Neuronal stem cell (in vitro differentiated cells): Measurements from ENCODE around the gene OTOG.
A peak's percentile ranks its signal among the peaks of the same experiment; 100 is the strongest.

Experiments used
- DNase-seq: peaks from one replicate; pipeline ENCODE4 v3.0.0-alpha.2; 2013; ENCODE audit warnings: low spot score
- H2AFZ ChIP-seq: one replicate; pipeline ENCODE4 v1.6.1; 2013; ENCODE audit warnings: mild to moderate bottlenecking, low read length, inconsistent platforms
- H2AK5ac ChIP-seq: 2 replicates; pipeline ENCODE4 v1.6.1; 2013; ENCODE audit warnings: low read depth, mild to moderate bottlenecking, inconsistent platforms, low read length, moderate library complexity, mixed read lengths
- H2BK120ac ChIP-seq: 2 replicates; pipeline ENCODE4 v1.6.1; 2013; ENCODE audit warnings: low read depth, mild to moderate bottlenecking, inconsistent platforms, low read length, moderate library complexity, mixed read lengths
- H2BK12ac ChIP-seq: one replicate; pipeline ENCODE4 v1.6.1; 2013; ENCODE audit warnings: low read length, inconsistent platforms
- H2BK15ac ChIP-seq: 2 replicates; pipeline ENCODE4 v1.6.1; 2013; ENCODE audit warnings: mild to moderate bottlenecking, low read length, inconsistent platforms, mixed read lengths
- H2BK5ac ChIP-seq: one replicate; pipeline ENCODE4 v1.6.1; 2013; ENCODE audit warnings: inconsistent platforms, mild to moderate bottlenecking, low read length, moderate library complexity
- H3K14ac ChIP-seq: one replicate; pipeline ENCODE4 v1.6.1; 2013; ENCODE audit warnings: low read length, inconsistent platforms
- H3K18ac ChIP-seq: 2 replicates; pipeline ENCODE4 v1.6.1; 2013; ENCODE audit warnings: low read length, inconsistent platforms
- H3K23ac ChIP-seq: 2 replicates; pipeline ENCODE4 v1.6.1; 2013; ENCODE audit warnings: low read depth, mild to moderate bottlenecking, mixed read lengths, low read length, inconsistent platforms; ENCODE audit not compliant: poor library complexity
- H3K27ac ChIP-seq: replicated peaks from 3 replicates; pipeline ENCODE4 v1.5.1; 2013; ENCODE audit warnings: low read length, inconsistent platforms
- H3K27me3 ChIP-seq, 3 experiments: 2 replicates each; pipeline ENCODE4 v1.6.1; 2013; ENCODE audit warnings: low read length in 3 of 3, mild to moderate bottlenecking in 2 of 3, inconsistent platforms in 1 of 3, low read depth in 1 of 3, mixed read lengths in 1 of 3, moderate library complexity in 1 of 3; ENCODE audit not compliant: control insufficient read depth in 3 of 3, insufficient read depth in 3 of 3
- H3K36me3 ChIP-seq, 2 donors: replicated peaks in 1 of 2; 2 replicates each; pipeline ENCODE4 v1.6.1; 2013; ENCODE audit warnings: low read length in 2 of 2; ENCODE audit not compliant: control insufficient read depth in 2 of 2, insufficient read depth in 2 of 2
- H3K4ac ChIP-seq: 2 replicates; pipeline ENCODE4 v1.6.1; 2013; ENCODE audit warnings: inconsistent platforms, mild to moderate bottlenecking, low read length, moderate library complexity
- H3K4me1 ChIP-seq, 2 donors: 1 replicate in 1 of 2; 2 replicates in 1 of 2; pipeline ENCODE4 v1.6.1; 2013; ENCODE audit warnings: low read length in 2 of 2, low read depth in 1 of 2; ENCODE audit not compliant: control insufficient read depth in 2 of 2, insufficient read depth in 1 of 2
- H3K4me2 ChIP-seq: one replicate; pipeline ENCODE4 v1.6.1; 2013; ENCODE audit warnings: mild to moderate bottlenecking, low read length, inconsistent platforms; ENCODE audit not compliant: insufficient read depth, poor library complexity, severe bottlenecking
- H3K4me3 ChIP-seq, 2 donors: 2 replicates each; pipeline ENCODE4 v1.5.1; 2013; ENCODE audit warnings: low read length in 2 of 2, mild to moderate bottlenecking in 2 of 2, inconsistent platforms in 1 of 2, moderate library complexity in 1 of 2
- H3K79me1 ChIP-seq: one replicate; pipeline ENCODE4 v1.6.1; 2013; ENCODE audit warnings: low read depth, mild to moderate bottlenecking, inconsistent platforms, low read length, moderate library complexity
- H3K9ac ChIP-seq: one replicate; pipeline ENCODE4 v1.6.1; 2013; ENCODE audit warnings: mild to moderate bottlenecking, low read depth, low read length, inconsistent platforms; ENCODE audit not compliant: poor library complexity
- H3K9me3 ChIP-seq, 2 donors: replicated peaks in 1 of 2; 2 replicates each; pipeline versions ENCODE3 to v1.6.1; 2013; ENCODE audit warnings: low read length in 2 of 2, mild to moderate bottlenecking in 2 of 2, inconsistent platforms in 1 of 2, low read depth in 1 of 2, mixed read lengths in 1 of 2, moderate library complexity in 1 of 2; ENCODE audit not compliant: control insufficient read depth in 2 of 2, insufficient read depth in 1 of 2
- H4K8ac ChIP-seq: one replicate; pipeline ENCODE4 v1.6.1; 2013; ENCODE audit warnings: low read depth, mild to moderate bottlenecking, inconsistent platforms, low read length, moderate library complexity
- H4K91ac ChIP-seq: one replicate; pipeline ENCODE4 v1.6.1; 2013; ENCODE audit warnings: low read length, low read depth, mild to moderate bottlenecking, inconsistent platforms; ENCODE audit not compliant: poor library complexity
- WGBS, 2 donors: extraction: QIAGEN DNeasy Blood & Tissue Kit; methylation state at CpG; one replicate each; pipeline ENCODE4 v1.1.7; 2013; ENCODE audit warnings: missing lambda C conversion rate in 2 of 2, mixed read lengths in 1 of 2; ENCODE audit not compliant: insufficient read length in 2 of 2, insufficient replicate concordance in 1 of 2; ENCODE audit errors: extremely low coverage in 2 of 2; 5-methylcytosine and 5-hydroxymethylcytosine counted together

The OTOG gene

DNA sequence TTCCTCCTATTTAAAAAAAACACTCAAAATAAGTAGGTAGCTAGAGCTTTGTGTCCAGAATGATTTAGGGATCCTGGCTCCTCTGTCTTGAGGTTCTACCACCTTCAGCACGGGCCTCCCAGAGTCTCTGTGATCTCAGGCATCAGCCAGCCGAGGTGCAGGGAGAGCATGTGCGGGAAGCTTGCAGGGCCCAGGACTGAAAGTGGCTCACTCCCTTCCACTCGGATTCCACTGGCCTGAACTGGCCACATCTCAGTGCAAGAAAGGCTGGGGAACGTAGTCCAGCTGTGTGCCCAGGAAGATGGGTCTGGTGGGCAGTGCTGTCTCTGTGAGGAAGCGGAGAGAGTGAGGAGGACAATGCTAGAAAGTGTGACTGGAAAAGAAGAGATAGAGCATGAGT, 104.0 kb downstream of the OTOG start:
- Histone ChIP-seq H3K4me3 (no peak overlapping the region), H4K91ac (no peak overlapping the region), H3K4me2 (no peak overlapping the region), H2BK120ac (no peak overlapping the region), H2AFZ (no peak overlapping the region), H2AK5ac (no peak overlapping the region), H4K8ac (no peak overlapping the region), H3K27ac (no peak overlapping the region), H3K4ac (no peak overlapping the region), H2BK5ac (no peak overlapping the region), H3K9ac (peak overlapping the region; percentile 0), H3K18ac (no peak overlapping the region), H3K23ac (no peak overlapping the region), H3K79me1 (peaks cover 2% of the 10 kb centered on the region), H2BK15ac (no peak overlapping the region), H3K27me3 (peaks cover 0 to 54% (median 2%) of the 10 kb centered on the region in 3 experiments), H3K14ac (no peak overlapping the region), H3K36me3 (no peaks in the 10 kb centered on the region), H3K9me3 (peaks cover 0 to 2% of the 10 kb centered on the region in 2 donors), H3K4me1 (no peaks in the 10 kb centered on the region), H2BK12ac (no peak overlapping the region)
- no peak for DNase-seq
- WGBS, 2 donors, result no CpG with 5 or more reads among the region's 6 CpGs

DNA sequence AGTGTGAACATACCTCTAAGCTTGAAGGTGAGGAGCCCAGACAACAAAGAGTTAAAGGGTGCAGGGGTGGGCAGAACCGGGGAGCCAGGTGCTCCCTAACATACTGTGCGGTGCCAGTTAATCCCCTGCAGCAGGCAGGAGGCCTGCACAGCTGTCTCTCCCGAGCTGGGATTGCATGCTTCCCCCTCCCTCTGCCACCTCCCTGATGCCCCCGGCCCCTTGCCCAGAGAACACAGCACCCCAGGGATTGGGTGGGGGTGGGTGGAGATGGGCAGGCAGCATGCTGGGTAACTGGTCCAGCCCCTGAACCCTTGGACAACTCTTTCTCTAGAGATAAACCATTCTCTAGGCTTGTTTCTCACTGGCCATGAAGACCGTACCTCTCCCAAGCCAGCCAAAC, 104.6 kb downstream of the OTOG start:
- no peak overlapping the region for H3K27ac ChIP-seq
- H2AFZ ChIP-seq, result no peak overlapping the region
- no peak overlapping the region for H3K18ac ChIP-seq
- H3K4me1 ChIP-seq, result no peaks in the 10 kb centered on the region
- no peaks in the 10 kb centered on the region for H3K36me3 ChIP-seq
- H3K4me3 ChIP-seq, result no peak overlapping the region
- H3K9me3 ChIP-seq, result peaks cover 0 to 2% of the 10 kb centered on the region in 2 donors
- WGBS, 2 donors, result no CpG with 5 or more reads among the region's 5 CpGs
- H4K8ac ChIP-seq, result no peak overlapping the region
- no peak overlapping the region for H3K23ac ChIP-seq
- H3K27me3 ChIP-seq, result peaks cover 0 to 54% (median 2%) of the 10 kb centered on the region in 3 experiments
- peaks cover 2% of the 10 kb centered on the region for H3K79me1 ChIP-seq
- no peak overlapping the region for H2AK5ac ChIP-seq
- no peak overlapping the region for H3K9ac ChIP-seq
- H2BK120ac ChIP-seq, result no peak overlapping the region
- H3K4me2 ChIP-seq, result no peak overlapping the region
- no peak overlapping the region for H2BK5ac ChIP-seq
- no peak overlapping the region for H4K91ac ChIP-seq
- H2BK12ac ChIP-seq, result no peak overlapping the region
- H3K4ac ChIP-seq, result no peak overlapping the region
- H3K14ac ChIP-seq, result no peak overlapping the region
- no peak for DNase-seq
- H2BK15ac ChIP-seq, result no peak overlapping the region

DNA sequence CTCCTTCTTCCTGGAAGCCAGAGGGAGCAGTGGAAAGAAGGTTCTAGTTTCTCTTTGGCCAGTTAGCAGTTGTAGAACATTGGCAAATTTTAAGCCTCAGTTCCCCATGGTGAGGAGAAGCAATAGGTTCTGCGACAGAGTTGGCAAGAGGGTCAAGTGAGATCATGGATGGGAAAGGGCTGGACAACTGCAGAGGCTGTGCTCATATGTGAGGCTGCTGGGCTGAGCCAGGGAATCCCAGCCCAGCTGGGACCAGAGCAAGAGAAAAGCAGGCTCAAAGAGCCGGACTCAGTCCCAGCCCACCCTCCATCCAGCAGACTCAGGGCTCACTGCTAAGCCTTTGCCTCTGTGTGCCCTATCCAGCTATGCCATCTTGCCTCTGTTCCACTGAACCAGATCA, 105.5 kb downstream of the OTOG start:
- Histone ChIP-seq H2BK120ac (no peak overlapping the region), H4K8ac (no peak overlapping the region), H2AFZ (no peak overlapping the region), H2BK5ac (no peak overlapping the region), H3K79me1 (peaks cover 2% of the 10 kb centered on the region), H3K4me2 (no peak overlapping the region), H3K4ac (no peak overlapping the region), H3K9ac (no peak overlapping the region), H4K91ac (no peak overlapping the region), H3K14ac (no peak overlapping the region), H3K23ac (no peak overlapping the region), H3K36me3 (no peaks in the 10 kb centered on the region), H2BK15ac (no peak overlapping the region), H3K18ac (no peak overlapping the region), H2BK12ac (no peak overlapping the region), H3K9me3 (peaks cover 0 to 2% of the 10 kb centered on the region in 2 donors), H3K4me3 (no peak overlapping the region), H3K27me3 (peaks cover 0 to 54% (median 2%) of the 10 kb centered on the region in 3 experiments), H2AK5ac (no peak overlapping the region), H3K27ac (no peak overlapping the region), H3K4me1 (no peaks in the 10 kb centered on the region)
- DNase-seq, result no peak
- whole genome bisulfite sequencing, 2 donors, result no CpG with 5 or more reads among the region's 2 CpGs

DNA sequence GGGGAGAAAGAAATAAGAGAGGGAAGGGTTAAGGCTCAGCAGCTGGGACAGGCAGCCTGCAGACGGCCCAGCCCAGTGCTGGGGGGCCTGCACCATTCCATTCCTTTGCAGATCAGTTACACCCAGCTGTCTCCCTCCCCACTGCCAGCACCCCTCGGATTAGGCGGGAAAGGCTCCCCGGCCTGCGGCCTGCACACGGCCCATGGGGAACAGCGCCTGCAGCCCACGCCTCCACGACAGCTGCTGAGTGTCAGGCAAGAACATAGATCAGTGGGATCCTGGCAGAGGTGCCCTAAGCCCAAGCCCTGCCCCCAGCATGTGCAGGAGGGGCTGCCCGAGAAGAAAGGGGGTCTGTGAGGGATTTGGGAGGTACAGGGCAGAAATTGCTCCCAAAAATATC, 106.6 kb downstream of the OTOG start:
- DNase-seq, result no peak
- no CpG with 5 or more reads among the region's 10 CpGs for WGBS, 2 donors
- Histone ChIP-seq H2BK12ac (no peak overlapping the region), H3K4ac (no peak overlapping the region), H3K23ac (peak overlapping the region; percentile 31), H2BK15ac (no peak overlapping the region), H3K79me1 (peaks cover 2% of the 10 kb centered on the region), H3K4me2 (no peak overlapping the region), H2AK5ac (no peak overlapping the region), H3K18ac (no peak overlapping the region), H3K9me3 (peaks cover 0 to 2% of the 10 kb centered on the region in 2 donors), H3K4me3 (no peak overlapping the region), H3K4me1 (no peaks in the 10 kb centered on the region), H3K36me3 (no peaks in the 10 kb centered on the region), H3K9ac (peak overlapping the region; percentile 44), H3K14ac (peak overlapping the region; percentile 63), H2AFZ (no peak overlapping the region), H3K27ac (no peak overlapping the region), H4K8ac (no peak overlapping the region), H3K27me3 (peaks cover 0 to 50% (median 0%) of the 10 kb centered on the region in 3 experiments), H2BK5ac (no peak overlapping the region), H2BK120ac (no peak overlapping the region), H4K91ac (no peak overlapping the region)
